HepG2 (cell line): ENCODE results near the gene ANKFY1. TPM values are rescaled to one million over a fixed set of nuclear protein-coding genes. Genes with fewer than 3 reads are reported as not detected.

ENCODE experiments used
- DBP ChIP-seq: sonication (generic); formaldehyde crosslinking; IDR thresholded peaks from 2 replicates; pipeline ENCODE4 v1.4.0; 2020; ENCODE audit warnings: missing genetic modification reagents; ENCODE audit errors: not compliant biosample characterization
- EP300 ChIP-seq, 3 experiments: sonication (generic) in 1 of 3; formaldehyde crosslinking in 1 of 3; IDR thresholded peaks; 2 replicates each; pipeline versions ENCODE4 v1.5.1 to v1.6.1; 2011 to 2020; ENCODE audit warnings: low read depth in 2 of 3, low read length in 2 of 3, borderline replicate concordance in 1 of 3, improper control_type of control experiment in 1 of 3, mild to moderate bottlenecking in 1 of 3, missing genetic modification reagents in 1 of 3, moderate library complexity in 1 of 3
- GATA4 ChIP-seq: sonication (generic); IDR thresholded peaks from 2 replicates; pipeline ENCODE4 v1.6.1; 2016; ENCODE audit warnings: antibody characterized with exemption, low read depth, borderline replicate concordance
- GLMP ChIP-seq: sonication (generic); formaldehyde crosslinking; IDR thresholded peaks from 2 replicates; pipeline ENCODE4 v1.9.0; 2021; ENCODE audit warnings: missing genetic modification reagents, mild to moderate bottlenecking, borderline replicate concordance
- GPN1 ChIP-seq: sonication (generic); formaldehyde crosslinking; IDR thresholded peaks from 2 replicates; pipeline ENCODE4 v1.5.1; 2020; ENCODE audit warnings: missing genetic modification reagents, borderline replicate concordance
- IKZF5 ChIP-seq: IDR thresholded peaks from 2 replicates; pipeline ENCODE4 v1.6.1; 2018; ENCODE audit warnings: missing genetic modification reagents, mild to moderate bottlenecking, missing compliant biosample characterization
- JUN ChIP-seq: sonication (generic); formaldehyde crosslinking; IDR thresholded peaks from 2 replicates; pipeline ENCODE4 v1.4.0; 2020; ENCODE audit warnings: mild to moderate bottlenecking, missing genetic modification reagents
- KLF11 ChIP-seq: IDR thresholded peaks from 2 replicates; pipeline ENCODE4 v1.6.1; 2016; ENCODE audit warnings: missing compliant biosample characterization
- MXI1 ChIP-seq: IDR thresholded peaks from 3 replicates; pipeline ENCODE4 v1.6.1; 2012; ENCODE audit warnings: low read depth, low read length, inconsistent platforms, borderline replicate concordance
- NFIB ChIP-seq: sonication (generic); formaldehyde crosslinking; IDR thresholded peaks from 2 replicates; pipeline ENCODE4 v1.9.0; 2021; ENCODE audit warnings: missing genetic modification reagents, mild to moderate bottlenecking, borderline replicate concordance
- PATZ1 ChIP-seq: sonication (generic); formaldehyde crosslinking; IDR thresholded peaks from 2 replicates; pipeline ENCODE4 v1.4.0; 2020; ENCODE audit warnings: missing genetic modification reagents
- PHF5A ChIP-seq: IDR thresholded peaks from one replicate; pipeline ENCODE4 v1.6.1; 2018; ENCODE audit warnings: low read depth, missing genetic modification reagents; ENCODE audit not compliant: unreplicated experiment
- PRDM10 ChIP-seq: sonication (generic); formaldehyde crosslinking; IDR thresholded peaks from 2 replicates; pipeline ENCODE4 v1.4.0; 2020; ENCODE audit warnings: low read depth, missing genetic modification reagents
- TBX3 ChIP-seq: fragments of 450-650 bp; IDR thresholded peaks from 2 replicates; pipeline ENCODE4 v1.6.1; 2017; ENCODE audit warnings: antibody characterized with exemption, mild to moderate bottlenecking, inconsistent platforms, borderline replicate concordance
- ZNF20 ChIP-seq: sonication (generic); formaldehyde crosslinking; IDR thresholded peaks from 2 replicates; pipeline ENCODE4 v1.4.0; 2020; ENCODE audit warnings: mild to moderate bottlenecking, moderate library complexity, missing genetic modification reagents
- ZNF205 ChIP-seq: IDR thresholded peaks from 2 replicates; pipeline ENCODE4 v1.6.1; 2018; ENCODE audit warnings: missing biosample characterization, missing genetic modification reagents
- ZNF563 ChIP-seq: sonication (generic); formaldehyde crosslinking; IDR thresholded peaks from 2 replicates; pipeline ENCODE4 v1.8.0; 2022; ENCODE audit warnings: mild to moderate bottlenecking, moderate library complexity, missing genetic modification reagents
- ZNF605 ChIP-seq: sonication (generic); formaldehyde crosslinking; IDR thresholded peaks from 2 replicates; pipeline ENCODE4 v1.8.0; 2022; ENCODE audit warnings: mild to moderate bottlenecking, missing genetic modification reagents
- polyA plus RNA-seq, 8 experiments: library from polyadenylated mRNA; depleted of rRNA in 3 of 8; stranded (reverse) in 7 of 8; unstranded in 1 of 8; fragments of >200 nt; fragmentation: Illumina TruSeq in 4 of 8; extraction: Trizol in 4 of 8; gene quantifications; 2 replicates each; pipeline versions ENCODE4 v1.2.1 to v1.2.3, GENCODE V29; 2011 to 2016; ENCODE audit warnings: low read depth in 4 of 8, missing spikeins in 1 of 8, mixed read lengths in 1 of 8; ENCODE audit not compliant: insufficient read depth in 1 of 8
- total RNA-seq, 5 experiments: library from RNA; depleted of rRNA; stranded (reverse); fragments of >200 nt; fragmentation: Illumina TruSeq; extraction: Trizol; gene quantifications; 2 replicates each; pipeline ENCODE4 v1.2.3, GENCODE V29; 2016; ENCODE audit warnings: low read depth in 1 of 5

ANKFY1 gene
- total and polyA plus RNA-seq, 2 of the 13 experiments (the other 11 are each of a cell fraction or from before 2014, with no cell fraction given), result 11.9 to 16.8 TPM

- peak; percentile 85; the same call in 2 of the 3 replicates for TF ChIP-seq MXI1
- TF ChIP-seq GPN1 (CRISPR knock-in tag), result no peak
- TF ChIP-seq DBP (CRISPR knock-in tag), result no peak
- no peak for TF ChIP-seq EP300 (IDR thresholded peaks at IDR 0.05; ENCODE audit: low read depth in 2 of 2, low read length in 2 of 2)
- TF ChIP-seq EP300 (CRISPR knock-in tag; IDR thresholded peaks at IDR 0.05; ENCODE audit: borderline replicate concordance), result no peak
- no peak for TF ChIP-seq ZNF20 (CRISPR knock-in tag)
- no peak for TF ChIP-seq KLF11 (CRISPR knock-in tag)
- TF ChIP-seq PHF5A, result no peak
- TF ChIP-seq ZNF563, result no peak
- TF ChIP-seq NFIB (CRISPR knock-in tag), result no peak
- TF ChIP-seq TBX3, result no peak
- TF ChIP-seq ZNF205 (CRISPR knock-in tag), result 0 out of 2 replicates have a peak, but pooled peaks have one; percentile 31
- no peak; the same call in 1 of the 2 replicates for TF ChIP-seq JUN (CRISPR knock-in tag)
- TF ChIP-seq GATA4, result peak; percentile 69; the same call in 1 of the 2 replicates
- no peak for TF ChIP-seq GLMP (CRISPR knock-in tag)
- peak; percentile 28; the same call in 1 of the 2 replicates for TF ChIP-seq PATZ1 (CRISPR knock-in tag)
- peak; percentile 59; the same call in 1 of the 2 replicates for TF ChIP-seq IKZF5
- peak; percentile 86 for TF ChIP-seq PRDM10
- TF ChIP-seq ZNF605, result 0 out of 2 replicates have a peak, but pooled peaks have one; percentile 40
Measured at GRCh38 chr17:4263282-4264215, at the start of gene ANKFY1 (continued).
